Thymus (tissue), 11 donors: Measurements from ENCODE around the gene ERCC1. TPM values are rescaled to one million over a fixed set of nuclear protein-coding genes. Genes with fewer than 3 reads are reported as not detected.

Source experiments
- DNase-seq, 9 donors: peaks; one replicate each; pipeline ENCODE4 v3.0.0-alpha.2; 2013; ENCODE audit warnings: low spot score in 9 of 9, low read depth in 6 of 9, missing footprints in 1 of 9
- H3K27ac ChIP-seq, 2 donors: one replicate each; pipeline ENCODE4 v1.5.1; 2013; ENCODE audit warnings: control low read depth in 1 of 2, low read depth in 1 of 2, low read length in 1 of 2, mild to moderate bottlenecking in 1 of 2, moderate library complexity in 1 of 2
- H3K27me3 ChIP-seq, 2 donors: one replicate each; pipeline ENCODE4 v1.5.1; 2013; ENCODE audit warnings: low read length in 1 of 2; ENCODE audit not compliant: control insufficient read depth in 2 of 2, insufficient read depth in 1 of 2
- H3K36me3 ChIP-seq, 2 donors: one replicate each; pipeline ENCODE4 v1.5.1; 2013; ENCODE audit warnings: low read length in 1 of 2, mild to moderate bottlenecking in 1 of 2, moderate library complexity in 1 of 2; ENCODE audit not compliant: control insufficient read depth in 2 of 2, insufficient read depth in 2 of 2
- H3K4me1 ChIP-seq, 2 donors: one replicate each; pipeline ENCODE4 v1.5.1; 2013; ENCODE audit warnings: low read length in 2 of 2; ENCODE audit not compliant: control insufficient read depth in 2 of 2, insufficient read depth in 2 of 2
- H3K4me3 ChIP-seq, 2 donors: one replicate each; pipeline ENCODE4 v1.5.1; 2013; ENCODE audit warnings: low read length in 2 of 2, control low read depth in 1 of 2, mild to moderate bottlenecking in 1 of 2
- H3K9me3 ChIP-seq, 2 donors: one replicate each; pipeline ENCODE4 v1.5.1; 2013; ENCODE audit warnings: low read length in 1 of 2, mild to moderate bottlenecking in 1 of 2; ENCODE audit not compliant: control insufficient read depth in 2 of 2, insufficient read depth in 1 of 2
- WGBS: extraction: QIAGEN DNeasy Blood & Tissue Kit; methylation state at CpG from one replicate; pipeline ENCODE4 v1.1.7; 2013; 5-methylcytosine and 5-hydroxymethylcytosine counted together
- polyA plus RNA-seq: library from polyadenylated mRNA; stranded (reverse); fragments of 200-250 nt; gene quantifications from one replicate; pipeline ENCODE4 v1.2.3, GENCODE V29; 2013
- total RNA-seq: library from RNA; stranded (reverse); fragments of 120-200 nt; gene quantifications from one replicate; pipeline ENCODE4 v1.2.4, GENCODE V29; 2013
- donor health status: healthy.

The ERCC1 gene
- total and polyA plus RNA-seq, 2 donors = 42.6 to 61.6 TPM

GRCh38 chr19:45358213-45358792 is 65.4 kb downstream of the ERCC1 start:
- Histone ChIP-seq H3K27me3 (no peaks in the 10 kb centered on the region), H3K9me3 (no peaks in the 10 kb centered on the region), H3K4me1 (no peaks in the 10 kb centered on the region), H3K4me3 (no peak overlapping the region), H3K36me3 (peaks cover 35 to 45% of the 10 kb centered on the region in 2 donors), H3K27ac (no peak overlapping the region)
- no peak for DNase-seq
- WGBS = 97% methylated on average over 12 of the region's 12 CpGs

GRCh38 chr19:45357445-45357783 is 66.3 kb downstream of the ERCC1 start:
- Histone ChIP-seq H3K27me3 (no peaks in the 10 kb centered on the region), H3K27ac (no peak overlapping the region), H3K4me3 (no peak overlapping the region), H3K9me3 (no peaks in the 10 kb centered on the region), H3K36me3 (peaks cover 39 to 43% of the 10 kb centered on the region in 2 donors), H3K4me1 (no peaks in the 10 kb centered on the region)
- DNase-seq = no peak
- 97% methylated on average over 11 of the region's 11 CpGs for WGBS

Other genes with a start within 250 kb of the ERCC1 start
- gene TRAPPC6A, start 245.7 kb downstream of the ERCC1 start, total RNA-seq = 37.9 TPM
- 61.4 TPM for gene TRAPPC6A, start 245.7 kb downstream of the ERCC1 start, polyA plus RNA-seq
- gene BLOC1S3, start 245.1 kb downstream of the ERCC1 start, total RNA-seq = 1.5 TPM
- 6.3 TPM for gene BLOC1S3, start 245.1 kb downstream of the ERCC1 start, polyA plus RNA-seq
- gene EXOC3L2, start 178.5 kb downstream of the ERCC1 start, total RNA-seq = 0.42 TPM
- 0.75 TPM for gene EXOC3L2, start 178.5 kb downstream of the ERCC1 start, polyA plus RNA-seq
- gene MARK4, start 172.6 kb downstream of the ERCC1 start, total RNA-seq = 6.0 TPM
- gene MARK4, start 172.6 kb downstream of the ERCC1 start, polyA plus RNA-seq = 9.8 TPM
- 2.3 TPM for gene CKM, start 101.0 kb downstream of the ERCC1 start, total RNA-seq
- 4.5 TPM for gene CKM, start 101.0 kb downstream of the ERCC1 start, polyA plus RNA-seq
- gene KLC3, start 83.2 kb downstream of the ERCC1 start, total RNA-seq = 2.5 TPM
- gene KLC3, start 83.2 kb downstream of the ERCC1 start, polyA plus RNA-seq = 5.5 TPM
- 5.0 TPM for gene ERCC2, start 53.3 kb downstream of the ERCC1 start, total RNA-seq
- gene ERCC2, start 53.3 kb downstream of the ERCC1 start, polyA plus RNA-seq = 14.2 TPM
- gene PPP1R13L, start 18.8 kb downstream of the ERCC1 start, total RNA-seq = 1.7 TPM
- gene PPP1R13L, start 18.8 kb downstream of the ERCC1 start, polyA plus RNA-seq = 41.6 TPM
- 5.8 TPM for gene POLR1G, start 17.3 kb downstream of the ERCC1 start, total RNA-seq
- gene POLR1G, start 17.3 kb downstream of the ERCC1 start, polyA plus RNA-seq = 1.8 TPM
- 6.1 TPM for gene FOSB, start 44.1 kb upstream of the ERCC1 start, total RNA-seq
- gene FOSB, start 44.1 kb upstream of the ERCC1 start, polyA plus RNA-seq = 7.1 TPM
- 1.6 TPM for gene RTN2, start 73.1 kb upstream of the ERCC1 start, total RNA-seq
- 5.0 TPM for gene RTN2, start 73.1 kb upstream of the ERCC1 start, polyA plus RNA-seq
- gene PPM1N, start 74.5 kb upstream of the ERCC1 start, total RNA-seq = 4.8 TPM
- 4.0 TPM for gene PPM1N, start 74.5 kb upstream of the ERCC1 start, polyA plus RNA-seq
- gene VASP, start 83.6 kb upstream of the ERCC1 start, total RNA-seq = 61.2 TPM
- 138 TPM for gene VASP, start 83.6 kb upstream of the ERCC1 start, polyA plus RNA-seq
- gene OPA3, start 160.9 kb upstream of the ERCC1 start, total RNA-seq = 3.4 TPM
- 7.4 TPM for gene OPA3, start 160.9 kb upstream of the ERCC1 start, polyA plus RNA-seq
- gene GPR4, start 178.3 kb upstream of the ERCC1 start, total RNA-seq = 0.09 TPM
- 1.3 TPM for gene GPR4, start 178.3 kb upstream of the ERCC1 start, polyA plus RNA-seq
- 19.3 TPM for gene EML2, start 215.5 kb upstream of the ERCC1 start, total RNA-seq
- 55.2 TPM for gene EML2, start 215.5 kb upstream of the ERCC1 start, polyA plus RNA-seq
- gene GIPR, start 244.3 kb upstream of the ERCC1 start, total RNA-seq = 0.14 TPM
- 1.6 TPM for gene GIPR, start 244.3 kb upstream of the ERCC1 start, polyA plus RNA-seq